AG09309 (cell line): Measurements from ENCODE around the gene ARNT2.

Experiments
- DNase-seq: peaks from one replicate; pipeline ENCODE4 v3.0.0-alpha.2; 2010; ENCODE audit warnings: low read depth
- H3K4me3 ChIP-seq: 2 replicates; pipeline ENCODE4 v1.5.1; 2011; ENCODE audit warnings: mild to moderate bottlenecking, low read depth, low read length, moderate library complexity; ENCODE audit not compliant: control insufficient read depth
- TF ChIP-seq, protein P1 (sequence below): IDR thresholded peaks from 2 replicates; pipeline ENCODE4 v1.5.1; 2011; ENCODE audit warnings: mild to moderate bottlenecking, low read depth, low read length, inconsistent platforms; ENCODE audit not compliant: insufficient read depth, control insufficient read depth; ENCODE audit errors: missing control alignments

The ARNT2 gene

GRCh38 chr15:80455668-80456442 is 51.7 kb downstream of the ARNT2 start:
- no peak overlapping the region for H3K4me3 ChIP-seq
- TF ChIP-seq, protein P1, sequence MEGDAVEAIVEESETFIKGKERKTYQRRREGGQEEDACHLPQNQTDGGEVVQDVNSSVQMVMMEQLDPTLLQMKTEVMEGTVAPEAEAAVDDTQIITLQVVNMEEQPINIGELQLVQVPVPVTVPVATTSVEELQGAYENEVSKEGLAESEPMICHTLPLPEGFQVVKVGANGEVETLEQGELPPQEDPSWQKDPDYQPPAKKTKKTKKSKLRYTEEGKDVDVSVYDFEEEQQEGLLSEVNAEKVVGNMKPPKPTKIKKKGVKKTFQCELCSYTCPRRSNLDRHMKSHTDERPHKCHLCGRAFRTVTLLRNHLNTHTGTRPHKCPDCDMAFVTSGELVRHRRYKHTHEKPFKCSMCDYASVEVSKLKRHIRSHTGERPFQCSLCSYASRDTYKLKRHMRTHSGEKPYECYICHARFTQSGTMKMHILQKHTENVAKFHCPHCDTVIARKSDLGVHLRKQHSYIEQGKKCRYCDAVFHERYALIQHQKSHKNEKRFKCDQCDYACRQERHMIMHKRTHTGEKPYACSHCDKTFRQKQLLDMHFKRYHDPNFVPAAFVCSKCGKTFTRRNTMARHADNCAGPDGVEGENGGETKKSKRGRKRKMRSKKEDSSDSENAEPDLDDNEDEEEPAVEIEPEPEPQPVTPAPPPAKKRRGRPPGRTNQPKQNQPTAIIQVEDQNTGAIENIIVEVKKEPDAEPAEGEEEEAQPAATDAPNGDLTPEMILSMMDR = peak; percentile 94
- DNase-seq = peak; percentile 92

DNA sequence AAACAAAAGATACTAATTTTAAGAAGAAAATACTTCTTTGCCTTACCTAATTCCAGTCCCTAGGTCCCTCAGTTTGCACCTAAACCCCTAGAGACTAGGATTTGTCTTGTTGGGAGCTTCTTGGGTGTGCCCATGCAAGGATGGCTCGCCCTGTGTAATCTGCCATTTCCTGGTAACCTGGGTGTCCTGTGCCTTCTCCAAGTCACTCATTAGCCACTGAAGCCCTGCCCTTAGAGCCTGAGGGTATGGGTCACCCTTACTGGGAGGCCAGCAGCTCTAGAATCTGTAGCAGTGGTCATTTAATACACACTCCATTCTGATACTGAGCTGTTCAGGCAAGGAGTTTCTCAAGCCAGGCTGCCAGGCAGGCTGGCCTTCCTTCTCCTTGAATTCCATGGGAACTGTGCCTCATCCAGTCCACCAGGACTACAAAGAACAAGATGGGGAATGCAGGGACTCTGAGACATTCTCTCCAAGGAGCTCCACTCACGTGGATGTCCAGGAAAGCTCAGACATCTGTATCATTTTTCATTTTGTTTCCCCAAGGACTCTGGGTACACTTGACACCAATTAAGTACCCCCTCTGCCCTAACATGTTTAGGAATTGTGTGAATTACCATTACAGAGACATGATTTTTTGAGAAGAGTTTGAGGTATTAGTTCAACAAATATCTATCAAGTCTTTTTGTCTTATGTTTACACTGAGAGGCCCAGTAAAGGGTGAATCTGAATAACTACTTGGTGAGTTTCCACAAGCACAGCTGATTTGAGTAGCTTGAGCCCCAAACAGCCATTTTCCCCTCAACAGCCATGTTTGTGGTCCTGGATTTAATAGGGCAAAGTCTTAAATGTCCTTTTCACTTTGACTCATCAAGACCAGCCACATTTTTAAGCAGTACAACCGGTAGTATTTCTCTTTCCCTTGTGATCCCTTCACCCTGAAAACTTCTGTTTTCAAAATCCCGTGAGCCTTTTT is 52.6 kb downstream of the ARNT2 start:
- TF ChIP-seq, protein P1 = no peak
- no peak for DNase-seq
- no peak overlapping the region for H3K4me3 ChIP-seq

DNA sequence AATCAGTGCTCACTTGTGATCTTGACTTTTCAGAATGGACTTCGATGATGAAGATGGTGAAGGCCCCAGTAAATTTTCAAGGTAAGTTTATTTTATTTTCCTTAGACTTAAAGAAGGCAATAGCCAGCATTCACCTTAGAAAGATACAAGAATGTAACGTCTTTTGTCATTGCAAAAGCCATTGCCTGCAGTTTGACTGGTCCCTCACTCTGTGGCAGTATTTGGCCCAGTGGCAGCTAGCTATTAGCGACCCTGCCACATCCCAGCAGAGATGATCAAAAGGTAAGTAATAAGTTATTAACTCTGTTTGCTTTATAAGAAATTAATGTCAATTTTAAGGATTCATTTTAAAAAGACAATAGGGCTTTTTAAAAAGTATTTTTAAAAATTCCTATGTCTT is 53.7 kb downstream of the ARNT2 start:
- DNase-seq = no peak
- TF ChIP-seq, protein P1 = no peak

DNA sequence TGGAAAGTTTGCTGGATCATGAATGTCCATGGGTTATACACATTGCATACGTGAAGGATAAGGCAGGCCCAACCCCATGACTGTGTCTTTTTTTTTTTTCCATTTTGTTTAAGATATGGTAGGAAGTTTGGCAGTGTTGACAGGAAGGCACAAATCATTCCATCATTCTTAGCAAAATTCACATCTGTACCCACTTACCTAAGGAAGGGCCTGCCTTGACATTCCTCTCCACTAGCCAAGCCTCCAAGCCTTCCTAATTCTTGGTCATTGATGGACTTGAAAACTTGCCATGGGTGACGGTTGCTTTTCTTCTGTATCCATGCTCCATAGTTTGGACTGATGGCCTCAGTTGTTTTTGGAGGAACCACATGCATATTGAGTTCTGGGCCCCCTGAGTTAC is 54.4 kb downstream of the ARNT2 start:
- TF ChIP-seq, protein P1 = no peak
- DNase-seq = no peak
- no peak overlapping the region for H3K4me3 ChIP-seq

More for the DNA sequence above, 53.7 kb downstream of the ARNT2 start:
- no peak overlapping the region for H3K4me3 ChIP-seq

- TF ChIP-seq, protein P1 = no peak
- no peak for DNase-seq
- no peak overlapping the region for H3K4me3 ChIP-seq
Measured at GRCh38 chr15:80459380-80459779, 55.2 kb downstream of the ARNT2 start.

- DNase-seq = no peak
- TF ChIP-seq, protein P1 = no peak
- H3K4me3 ChIP-seq = no peak overlapping the region
Measured at GRCh38 chr15:80459818-80460217, 55.6 kb downstream of the ARNT2 start.
